HCT116 (cell line): ENCODE results near the gene KLHL2. TPM values are rescaled to one million over a fixed set of nuclear protein-coding genes. Genes with fewer than 3 reads are reported as not detected.

ENCODE experiments used
- ATAC-seq: fragments of 200-7000 bp; cut with Tn5 transposase; 2 replicates; pipeline ENCODE4 v1.9.1; 2020; ENCODE audit warnings: mild to moderate bottlenecking, moderate library complexity
- BruUV-seq: library from RNA; stranded (reverse); fragments of 400-500 nt; replicated peaks from 2 replicates; lab custom pipeline; 2021; lab: Mats Ljungman, UMichigan
- CTCF ChIA-PET: fragments of 300-600 bp; sonication (Branson Sonifier 250); formaldehyde crosslinking; loops from one replicate; lab custom pipeline; 2021; ENCODE audit warnings: antibody characterized with exemption; lab: Charles Lee
- POLR2A ChIA-PET: fragments of 300-600, 350-600 bp; sonication (Branson Sonifier 250); formaldehyde crosslinking; loops from one replicate; lab custom pipeline; 2021; ENCODE audit warnings: antibody characterized with exemption; lab: Charles Lee
- RAD21 ChIA-PET, 2 experiments: fragments of 300-600 bp; sonication (Branson Sonifier 250); formaldehyde crosslinking; loops; one replicate each; lab custom pipeline; 2023; ENCODE audit warnings: low total read pairs in 2 of 2; ENCODE audit not compliant: uncharacterized antibody in 2 of 2, unreplicated experiment in 2 of 2, low non-redundant PET in 1 of 2; lab: Charles Lee
- DNase-seq: peaks from one replicate; pipeline ENCODE4 v3.0.0-alpha.2; 2010; ENCODE audit warnings: low read depth, low spot score
- H2AFZ ChIP-seq: fragments of 200-600 bp; shearing (Covaris generic), sonication (generic); 2 replicates; pipeline ENCODE4 v1.6.1; 2017; ENCODE audit warnings: low read depth, mixed run types, mixed read lengths, antibody characterized with exemption, low read length; ENCODE audit not compliant: poor library complexity, severe bottlenecking
- H3K27ac ChIP-seq: 2 replicates; pipeline ENCODE4 v1.5.1; 2012; ENCODE audit warnings: low read depth, low read length
- H3K27me3 ChIP-seq: fragments of 200-600 bp; sonication (generic); 2 replicates; pipeline ENCODE4 v1.6.1; 2016; ENCODE audit warnings: mixed run types, low read length, mixed read lengths; ENCODE audit not compliant: insufficient read depth
- H3K36me3 ChIP-seq, 2 experiments: fragments of 200-500 bp in 1 of 2; fragments of 200-600 bp in 1 of 2; sonication (Bioruptor generic) in 1 of 2; sonication (generic) in 1 of 2; 2 replicates each; pipeline versions ENCODE4 v1.5.1 to v1.6.1; 2014 to 2016; ENCODE audit warnings: low read length in 2 of 2, inconsistent platforms in 1 of 2, mixed read lengths in 1 of 2, mixed run types in 1 of 2; ENCODE audit not compliant: insufficient read depth in 2 of 2, control insufficient read depth in 1 of 2
- H3K4me1 ChIP-seq, 2 experiments: fragments of 200-600 bp in 1 of 2; sonication (generic) in 1 of 2; 2 replicates each; pipeline versions ENCODE4 v1.5.1 to v1.6.1; 2012 to 2017; ENCODE audit warnings: low read length in 2 of 2, inconsistent platforms in 1 of 2, mild to moderate bottlenecking in 1 of 2, mixed read lengths in 1 of 2, mixed run types in 1 of 2, moderate library complexity in 1 of 2; ENCODE audit not compliant: insufficient read depth in 2 of 2, control insufficient read depth in 1 of 2
- H3K4me2 ChIP-seq: fragments of 200-600 bp; sonication (generic); 2 replicates; pipeline ENCODE4 v1.6.1; 2017; ENCODE audit warnings: mixed run types, low read length, mixed read lengths
- H3K4me3 ChIP-seq, 2 experiments: fragments of 200-600 bp in 1 of 2; sonication (generic) in 1 of 2; replicated peaks in 1 of 2; 2 replicates each; pipeline ENCODE4 v1.5.1; 2011 to 2016; ENCODE audit warnings: low read length in 2 of 2, control low read depth in 1 of 2, low read depth in 1 of 2, mild to moderate bottlenecking in 1 of 2, mixed read lengths in 1 of 2, mixed run types in 1 of 2
- H3K79me2 ChIP-seq: fragments of 200-600 bp; sonication (generic); 2 replicates; pipeline ENCODE4 v1.6.1; 2017; ENCODE audit warnings: mild to moderate bottlenecking, mixed run types, low read length, moderate library complexity, mixed read lengths; ENCODE audit not compliant: insufficient read depth
- H3K9ac ChIP-seq: fragments of 200-600 bp; sonication (generic); 2 replicates; pipeline ENCODE4 v1.6.1; 2016; ENCODE audit warnings: low read length, mixed read lengths
- H3K9me2 ChIP-seq: fragments of 200-600 bp; sonication (generic), shearing (Covaris generic); 2 replicates; pipeline ENCODE4 v1.6.1; 2017; ENCODE audit warnings: mixed run types, mild to moderate bottlenecking, moderate library complexity; ENCODE audit not compliant: insufficient read depth
- H3K9me3 ChIP-seq, 2 experiments: fragments of 200-500 bp in 1 of 2; fragments of 200-600 bp in 1 of 2; sonication (Bioruptor generic) in 1 of 2; sonication (generic) in 1 of 2; 2 replicates each; pipeline ENCODE4 v1.6.1; 2014 to 2017; ENCODE audit warnings: low read length in 2 of 2, mixed read lengths in 2 of 2, inconsistent platforms in 1 of 2, low read depth in 1 of 2, mild to moderate bottlenecking in 1 of 2, mixed run types in 1 of 2, moderate library complexity in 1 of 2; ENCODE audit not compliant: control insufficient read depth in 1 of 2, insufficient read depth in 1 of 2
- H4K20me1 ChIP-seq: fragments of 200-600 bp; sonication (generic), shearing (Covaris generic); 2 replicates; pipeline ENCODE4 v1.6.1; 2017; ENCODE audit warnings: mixed run types, mild to moderate bottlenecking, moderate library complexity; ENCODE audit not compliant: insufficient read depth
- CEBPB ChIP-seq: IDR thresholded peaks from 2 replicates; pipeline ENCODE4 v1.6.1; 2012; ENCODE audit warnings: low read depth
- EZH2 ChIP-seq: fragments of 200-600 bp; sonication (generic); IDR thresholded peaks from 2 replicates; pipeline ENCODE4 v1.6.1; 2017; ENCODE audit warnings: antibody characterized with exemption, mixed run types
- FOSL1 ChIP-seq: IDR thresholded peaks from 2 replicates; pipeline ENCODE4 v1.6.1; 2012; ENCODE audit warnings: low read depth
- JUND ChIP-seq: IDR thresholded peaks from 2 replicates; pipeline ENCODE4 v1.6.1; 2012
- POLR2AphosphoS5 ChIP-seq: IDR thresholded peaks from 2 replicates; pipeline ENCODE4 v1.6.1; 2011; ENCODE audit warnings: mild to moderate bottlenecking, low read depth, low read length, moderate library complexity
- TCF7L2 ChIP-seq: IDR thresholded peaks from 2 replicates; pipeline ENCODE4 v1.7.0; 2011; ENCODE audit warnings: borderline replicate concordance, inconsistent platforms; ENCODE audit not compliant: insufficient read depth, insufficient read length; ENCODE audit errors: extremely low read depth
- YY1 ChIP-seq: IDR thresholded peaks from 2 replicates; pipeline ENCODE4 v1.6.1; 2011; ENCODE audit warnings: low read length, low read depth, moderate library complexity, mild to moderate bottlenecking; ENCODE audit not compliant: insufficient replicate concordance; ENCODE audit errors: extremely low read depth
- ZFX ChIP-seq: fragments of 450-650 bp; IDR thresholded peaks from 2 replicates; pipeline ENCODE4 v1.6.1; 2017
- ZNF274 ChIP-seq: fragments of 200-500 bp; sonication (Bioruptor generic); IDR thresholded peaks from 2 replicates; pipeline ENCODE4 v1.6.1; 2014; ENCODE audit warnings: mild to moderate bottlenecking, low read depth, low read length, inconsistent platforms
- intact Hi-C: fragments of 100-400 bp; cut with micrococcal nuclease; formaldehyde crosslinking; loops from 2 replicates; pipeline ENCODE4 v1.10.0; 2022
- total RNA-seq: library from RNA; stranded (reverse); gene quantifications from one replicate; pipeline ENCODE4 v1.2.1, GENCODE V29; 2021; ENCODE audit not compliant: unreplicated experiment

The KLHL2 gene
- total RNA-seq, 1 experiment from 2014 or later: 24.6 TPM

DNA sequence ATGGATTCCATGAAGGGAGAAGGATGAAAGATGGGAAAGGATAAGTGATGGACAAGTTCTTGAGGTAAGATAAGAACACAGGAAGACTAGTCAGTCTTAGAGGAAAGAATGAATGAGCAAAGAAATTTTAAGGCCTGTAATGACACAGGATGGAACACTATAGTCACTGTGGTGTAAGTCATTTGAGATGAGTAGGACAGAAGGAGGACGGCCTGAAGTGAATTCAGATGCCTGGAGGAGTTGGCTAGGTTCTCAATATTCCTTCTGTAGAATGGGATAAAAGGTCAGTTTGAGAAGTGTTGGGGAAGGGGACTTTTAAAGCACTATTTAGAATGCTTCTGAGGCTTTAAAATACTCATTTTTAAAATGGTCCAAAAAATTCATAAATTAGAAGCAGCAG lies 124.0 kb downstream of the KLHL2 start:
- Histone ChIP-seq H2AFZ (no peak overlapping the region), H3K9ac (no peak overlapping the region), H3K27me3 (no peaks in the 10 kb centered on the region), H3K4me1 (peaks cover 5 to 14% of the 10 kb centered on the region in 2 experiments), H3K79me2 (peaks cover 87% of the 10 kb centered on the region), H3K9me2 (no peaks in the 10 kb centered on the region), H3K9me3 (no peaks in the 10 kb centered on the region), H3K36me3 (peaks cover 0 to 5% of the 10 kb centered on the region in 2 experiments; a peak in 1 of 4 replicates), H3K27ac (no peak overlapping the region), H3K4me2 (no peak overlapping the region), H3K4me3 (no peak overlapping the region), H4K20me1 (no peaks in the 10 kb centered on the region)
- no peak for ATAC-seq
- BruUV-seq: no TSS peak
- DNase-seq: no peak
- TF ChIP-seq CEBPB (no peak), YY1 (no peak), POLR2AphosphoS5 (no peak), JUND (no peak), FOSL1 (no peak), EZH2 (no peak), TCF7L2 (no peak)
- POLR2A ChIA-PET: no interaction called here
- CTCF ChIA-PET: no interaction called here
- RAD21 ChIA-PET: no interaction called here
- intact Hi-C loops: no loop called here

GRCh38 chr4:165331823-165332222 lies 124.5 kb downstream of the KLHL2 start:
- ATAC-seq (no peak), DNase-seq (no peak)
- Histone ChIP-seq H2AFZ (no peak overlapping the region), H3K27me3 (no peaks in the 10 kb centered on the region), H3K4me1 (peaks cover 4 to 11% of the 10 kb centered on the region in 2 experiments; a peak in 3 of 4 replicates), H4K20me1 (no peaks in the 10 kb centered on the region), H3K9me3 (no peaks in the 10 kb centered on the region), H3K4me2 (no peak overlapping the region), H3K79me2 (peaks cover 92% of the 10 kb centered on the region), H3K9me2 (no peaks in the 10 kb centered on the region), H3K36me3 (peaks cover 0 to 5% of the 10 kb centered on the region in 2 experiments; a peak in 1 of 4 replicates), H3K4me3 (no peak overlapping the region), H3K27ac (no peak overlapping the region), H3K9ac (no peak overlapping the region)
- intact Hi-C loops: no loop called here
- ChIA-PET RAD21 (no interaction called here), CTCF (no interaction called here), POLR2A (no interaction called here)
- no peak for TF ChIP-seq ZNF274
- TF ChIP-seq ZFX: no peak
- no TSS peak for BruUV-seq
